Measurements from ENCODE around the gene GALNTL6. TPM values are rescaled to one million over a fixed set of nuclear protein-coding genes. Genes with fewer than 3 reads are reported as not detected.

Gene GALNTL6
- total and polyA plus RNA-seq, 2 donors from 2014 or later = 0.60 TPM; not detected in 1

- H3K27me3 ChIP-seq (ENCODE audit: control insufficient read depth, insufficient read depth, low read length) = no peaks in the 10 kb centered on the region
- intact Hi-C loops (cut with DNase I) = no loop called here
- no peaks in the 10 kb centered on the region for H3K4me1 ChIP-seq (ENCODE audit: control insufficient read depth in 2 of 3, insufficient read depth in 2 of 3, low read depth in 1 of 3, low read length in 3 of 3)
- H3K9me3 ChIP-seq (ENCODE audit: control insufficient read depth in 2 of 3, insufficient read depth in 1 of 3, low read length in 3 of 3) = no peaks in the 10 kb centered on the region
- TF ChIP-seq CTCF (IDR thresholded peaks at IDR 0.05; ENCODE audit: borderline replicate concordance, extremely low read depth, insufficient read depth) = no peak
- H3K9ac ChIP-seq (ENCODE audit: low read length in 3 of 3) = no peak overlapping the region
- no peak overlapping the region for H3K27ac ChIP-seq (ENCODE audit: low read depth in 2 of 2, low read length in 2 of 2)
- no peaks in the 10 kb centered on the region for H3K36me3 ChIP-seq (ENCODE audit: control insufficient read depth in 2 of 3, insufficient read depth in 3 of 3, low read length in 3 of 3)
- H3K4me3 ChIP-seq (ENCODE audit: low read length in 3 of 3) = no peak overlapping the region
- no peak for FAIRE-seq
- peak in 2 of 5 donors; percentile 13 to 40 for DNase-seq
Measured at GRCh38 chr4:172109466-172109865, 296.3 kb downstream of the GALNTL6 start.

- intact Hi-C loops (cut with DNase I) = no loop called here
- Histone ChIP-seq H3K4me3 (ENCODE audit: low read length in 3 of 3) (no peak overlapping the region), H3K36me3 (ENCODE audit: control insufficient read depth in 2 of 3, insufficient read depth in 3 of 3, low read length in 3 of 3) (no peaks in the 10 kb centered on the region), H3K27ac (ENCODE audit: low read depth in 2 of 2, low read length in 2 of 2) (no peak overlapping the region), H3K27me3 (ENCODE audit: control insufficient read depth, insufficient read depth, low read length) (no peaks in the 10 kb centered on the region), H3K9me3 (ENCODE audit: control insufficient read depth in 2 of 3, insufficient read depth in 1 of 3, low read length in 3 of 3) (no peaks in the 10 kb centered on the region), H3K4me1 (ENCODE audit: control insufficient read depth in 2 of 3, insufficient read depth in 2 of 3, low read depth in 1 of 3, low read length in 3 of 3) (no peaks in the 10 kb centered on the region), H3K9ac (ENCODE audit: low read length in 3 of 3) (no peak overlapping the region)
- DNase-seq (no peak), FAIRE-seq (no peak)
- TF ChIP-seq CTCF (IDR thresholded peaks at IDR 0.05; ENCODE audit: borderline replicate concordance, extremely low read depth, insufficient read depth) = no peak
Measured at GRCh38 chr4:172124656-172125308, 311.6 kb downstream of the GALNTL6 start.

- no peaks in the 10 kb centered on the region for H3K9me3 ChIP-seq (ENCODE audit: control insufficient read depth in 2 of 3, insufficient read depth in 1 of 3, low read length in 3 of 3)
- H3K4me1 ChIP-seq (ENCODE audit: control insufficient read depth in 2 of 3, insufficient read depth in 2 of 3, low read depth in 1 of 3, low read length in 3 of 3) = no peaks in the 10 kb centered on the region
- H3K27ac ChIP-seq (ENCODE audit: low read depth in 2 of 2, low read length in 2 of 2) = no peak overlapping the region
- DNase-seq = no peak
- FAIRE-seq = no peak
- H3K27me3 ChIP-seq (ENCODE audit: control insufficient read depth, insufficient read depth, low read length) = no peaks in the 10 kb centered on the region
- no peak overlapping the region for H3K4me3 ChIP-seq (ENCODE audit: low read length in 3 of 3)
- intact Hi-C loops (cut with DNase I) = no loop called here
- TF ChIP-seq CTCF (IDR thresholded peaks at IDR 0.05; ENCODE audit: borderline replicate concordance, extremely low read depth, insufficient read depth) = no peak
- H3K9ac ChIP-seq (ENCODE audit: low read length in 3 of 3) = no peak overlapping the region
- no peaks in the 10 kb centered on the region for H3K36me3 ChIP-seq (ENCODE audit: control insufficient read depth in 2 of 3, insufficient read depth in 3 of 3, low read length in 3 of 3)
Measured at GRCh38 chr4:172125443-172125842, 312.2 kb downstream of the GALNTL6 start.

- H3K4me3 ChIP-seq (ENCODE audit: low read length in 3 of 3) = no peak overlapping the region
- FAIRE-seq = no peak
Measured at GRCh38 chr4:172127168-172127567, 314.0 kb downstream of the GALNTL6 start.

More at GRCh38 chr4:172127168-172127567, 314.0 kb downstream of the GALNTL6 start:
- Histone ChIP-seq H3K27me3 (ENCODE audit: control insufficient read depth, insufficient read depth, low read length) (no peaks in the 10 kb centered on the region), H3K27ac (ENCODE audit: low read depth in 2 of 2, low read length in 2 of 2) (no peak overlapping the region), H3K4me1 (ENCODE audit: control insufficient read depth in 2 of 3, insufficient read depth in 2 of 3, low read depth in 1 of 3, low read length in 3 of 3) (no peaks in the 10 kb centered on the region), H3K36me3 (ENCODE audit: control insufficient read depth in 2 of 3, insufficient read depth in 3 of 3, low read length in 3 of 3) (no peaks in the 10 kb centered on the region), H3K9ac (ENCODE audit: low read length in 3 of 3) (no peak overlapping the region), H3K9me3 (ENCODE audit: control insufficient read depth in 2 of 3, insufficient read depth in 1 of 3, low read length in 3 of 3) (no peaks in the 10 kb centered on the region)
- no peak for TF ChIP-seq CTCF (IDR thresholded peaks at IDR 0.05; ENCODE audit: borderline replicate concordance, extremely low read depth, insufficient read depth)
- intact Hi-C loops (cut with DNase I) = no loop called here
- DNase-seq = no peak

Measured in kidney (tissue), 14 donors.